H1 (cell line): ENCODE measurements around the gene SPSB1. TPM values are rescaled to one million over a fixed set of nuclear protein-coding genes. Genes with fewer than 3 reads are reported as not detected.

ENCODE experiments used
- CTCF ChIA-PET: fragments of 300-600 bp; sonication (Branson Sonifier 250); formaldehyde crosslinking; loops from one replicate; lab custom pipeline; 2021; ENCODE audit not compliant: partially characterized antibody; lab: Charles Lee
- POLR2A ChIA-PET: fragments of 300-600 bp; sonication (Branson Sonifier 250); formaldehyde crosslinking; loops from one replicate; lab custom pipeline; 2021; ENCODE audit warnings: inconsistent platforms; ENCODE audit not compliant: partially characterized antibody; lab: Charles Lee
- DNase-seq, 2 experiments: peaks; one replicate each; pipeline versions ENCODE4 v3.0.0 to v3.0.0-alpha.2; 2010 to 2022; ENCODE audit warnings: low spot score in 2 of 2, low read depth in 1 of 2, mixed read lengths in 1 of 2
- FAIRE-seq: peaks from 2 replicates; lab custom pipeline; 2011; peaks lifted over from hg19 to GRCh38; lab: Jason Lieb, UNC
- H2AFZ ChIP-seq: 2 replicates; pipeline ENCODE4 v1.8.1; 2012; ENCODE audit warnings: low read length, inconsistent platforms
- H2AK5ac ChIP-seq: 2 replicates; pipeline ENCODE4 v1.6.1; 2013; ENCODE audit warnings: low read depth, low read length
- H2BK120ac ChIP-seq: replicated peaks from 2 replicates; pipeline ENCODE3; 2013; ENCODE audit warnings: low read depth, low read length, inconsistent platforms
- H2BK12ac ChIP-seq: 2 replicates; pipeline ENCODE4 v1.6.1; 2013; ENCODE audit warnings: low read depth, low read length
- H2BK15ac ChIP-seq: 2 replicates; pipeline ENCODE4 v1.6.1; 2013; ENCODE audit warnings: low read length
- H2BK20ac ChIP-seq: 2 replicates; pipeline ENCODE4 v1.6.1; 2013; ENCODE audit warnings: low read length
- H2BK5ac ChIP-seq: 2 replicates; pipeline ENCODE4 v1.6.1; 2013; ENCODE audit warnings: low read depth, low read length
- H3K14ac ChIP-seq: 2 replicates; pipeline ENCODE4 v1.6.1; 2013; ENCODE audit warnings: inconsistent platforms; ENCODE audit not compliant: insufficient read length
- H3K18ac ChIP-seq: 2 replicates; pipeline ENCODE4 v1.6.1; 2013; ENCODE audit warnings: low read length; ENCODE audit errors: extremely low read depth
- H3K23ac ChIP-seq: 2 replicates; pipeline ENCODE4 v1.6.1; 2013; ENCODE audit warnings: inconsistent platforms; ENCODE audit not compliant: insufficient read length
- H3K23me2 ChIP-seq: 2 replicates; pipeline ENCODE4 v1.6.1; 2013; ENCODE audit warnings: low read depth, low read length
- H3K27ac ChIP-seq: 2 replicates; pipeline ENCODE4 v1.6.1; 2011; ENCODE audit warnings: low read depth, low read length, inconsistent platforms
- H3K27me3 ChIP-seq, 4 experiments: replicated peaks in 1 of 4; 1 replicate in 1 of 4; 2 replicates in 3 of 4; pipeline versions ENCODE4 v1.6.1 to v1.8.1; 2011 to 2013; ENCODE audit warnings: low read length in 3 of 4, mild to moderate bottlenecking in 3 of 4, inconsistent platforms in 2 of 4, mixed read lengths in 2 of 4, moderate library complexity in 1 of 4; ENCODE audit not compliant: control insufficient read depth in 3 of 4, insufficient read depth in 3 of 4; ENCODE audit errors: extremely low read depth in 1 of 4
- H3K36me3 ChIP-seq, 4 experiments: 2 replicates each; pipeline versions ENCODE4 v1.6.1 to v1.8.1; 2011 to 2013; ENCODE audit warnings: mild to moderate bottlenecking in 4 of 4, low read length in 3 of 4, moderate library complexity in 2 of 4, control low read depth in 1 of 4, inconsistent platforms in 1 of 4; ENCODE audit not compliant: insufficient read depth in 4 of 4, control insufficient read depth in 2 of 4
- H3K4ac ChIP-seq: replicated peaks from 2 replicates; pipeline ENCODE3; 2013; ENCODE audit warnings: low read length, low read depth, mixed read lengths, inconsistent platforms; ENCODE audit not compliant: insufficient read length
- H3K4me1 ChIP-seq, 4 experiments: replicated peaks in 1 of 4; 1 replicate in 1 of 4; 2 replicates in 3 of 4; pipeline versions ENCODE4 v1.6.1 to v1.8.1; 2011 to 2013; ENCODE audit warnings: low read length in 3 of 4, inconsistent platforms in 2 of 4, mixed read lengths in 1 of 4; ENCODE audit not compliant: insufficient read depth in 4 of 4, control insufficient read depth in 3 of 4
- H3K4me2 ChIP-seq, 2 experiments: 2 replicates each; pipeline versions ENCODE4 v1.6.1 to v1.8.1; 2011 to 2013; ENCODE audit warnings: low read depth in 2 of 2, low read length in 2 of 2, control low read depth in 1 of 2, inconsistent platforms in 1 of 2, mild to moderate bottlenecking in 1 of 2; ENCODE audit not compliant: insufficient read depth in 1 of 2
- H3K4me3 ChIP-seq, 4 experiments: fragments of 200-600, 300-600 bp in 1 of 4; sonication (generic), shearing (Covaris generic), sonication (Bioruptor Twin) in 1 of 4; 2 replicates each; pipeline versions ENCODE4 v1.5.1 to v1.8.1; 2011 to 2016; ENCODE audit warnings: low read length in 4 of 4, low read depth in 3 of 4, control low read depth in 2 of 4, inconsistent platforms in 2 of 4, mild to moderate bottlenecking in 2 of 4, mixed read lengths in 1 of 4, moderate library complexity in 1 of 4; ENCODE audit not compliant: insufficient read depth in 2 of 4; ENCODE audit errors: extremely low read depth in 1 of 4
- H3K56ac ChIP-seq: replicated peaks from 2 replicates; pipeline ENCODE3; 2013; ENCODE audit warnings: low read depth, mild to moderate bottlenecking, mixed read lengths, low read length, inconsistent platforms; ENCODE audit not compliant: insufficient read length
- H3K79me1 ChIP-seq: 2 replicates; pipeline ENCODE4 v1.6.1; 2013; ENCODE audit warnings: low read depth, low read length, control low read depth
- H3K79me2 ChIP-seq, 2 experiments: 2 replicates each; pipeline versions ENCODE4 v1.6.1 to v1.8.1; 2012 to 2013; ENCODE audit warnings: low read length in 2 of 2, mild to moderate bottlenecking in 2 of 2, inconsistent platforms in 1 of 2; ENCODE audit not compliant: insufficient read depth in 2 of 2, control insufficient read depth in 1 of 2
- H3K9ac ChIP-seq, 4 experiments: replicated peaks in 1 of 4; 1 replicate in 1 of 4; 2 replicates in 3 of 4; pipeline versions ENCODE4 v1.6.1 to v1.8.1; 2011 to 2013; ENCODE audit warnings: low read depth in 3 of 4, low read length in 3 of 4, control low read depth in 2 of 4, mild to moderate bottlenecking in 2 of 4, moderate library complexity in 2 of 4, inconsistent platforms in 1 of 4; ENCODE audit errors: extremely low read depth in 1 of 4
- H3K9me3 ChIP-seq, 2 experiments: 2 replicates each; pipeline versions ENCODE4 v1.6.1 to v1.8.1; 2012 to 2013; ENCODE audit warnings: mild to moderate bottlenecking in 2 of 2, moderate library complexity in 2 of 2, control low read depth in 1 of 2, inconsistent platforms in 1 of 2, low read depth in 1 of 2, low read length in 1 of 2, mixed read lengths in 1 of 2; ENCODE audit not compliant: insufficient read depth in 2 of 2
- H4K20me1 ChIP-seq, 2 experiments: replicated peaks in 1 of 2; 2 replicates each; pipeline versions ENCODE3 to v1.8.1; 2011 to 2013; ENCODE audit warnings: inconsistent platforms in 2 of 2, low read length in 2 of 2, mild to moderate bottlenecking in 1 of 2; ENCODE audit not compliant: insufficient read depth in 2 of 2, control insufficient read depth in 1 of 2
- H4K5ac ChIP-seq: 2 replicates; pipeline ENCODE4 v1.6.1; 2013; ENCODE audit warnings: low read length, low read depth, mixed read lengths, inconsistent platforms; ENCODE audit not compliant: insufficient read length
- H4K8ac ChIP-seq: 2 replicates; pipeline ENCODE4 v1.8.0; 2013; ENCODE audit warnings: mild to moderate bottlenecking, moderate library complexity, low read length, inconsistent platforms; ENCODE audit not compliant: insufficient read depth; ENCODE audit errors: extremely low read depth
- H4K91ac ChIP-seq: replicated peaks from 2 replicates; pipeline ENCODE3; 2013; ENCODE audit warnings: low read length, mixed read lengths, inconsistent platforms; ENCODE audit not compliant: insufficient read length
- BACH1 ChIP-seq: IDR thresholded peaks from 2 replicates; pipeline ENCODE4 v1.6.1; 2012; ENCODE audit warnings: low read length, improper control_type of control experiment
- E2F6 ChIP-seq: IDR thresholded peaks from 2 replicates; pipeline ENCODE4 v1.6.1; 2012; ENCODE audit warnings: inconsistent platforms
- KDM1A ChIP-seq: fragments of 200-600, 300-600 bp; sonication (generic); IDR thresholded peaks from 2 replicates; pipeline ENCODE4 v1.7.1; 2016; ENCODE audit warnings: mild to moderate bottlenecking, low read length, borderline replicate concordance
- NRF1 ChIP-seq: IDR thresholded peaks from 2 replicates; pipeline ENCODE4 v1.6.1; 2011; ENCODE audit warnings: mild to moderate bottlenecking, low read depth, low read length, improper control_type of control experiment
- SIX5 ChIP-seq: IDR thresholded peaks from 2 replicates; pipeline ENCODE4 v1.6.1; 2011; ENCODE audit warnings: mild to moderate bottlenecking, low read depth, low read length
- SP2 ChIP-seq: IDR thresholded peaks from 2 replicates; pipeline ENCODE4 v1.6.1; 2012; ENCODE audit warnings: mild to moderate bottlenecking, low read length, inconsistent platforms
- SP4 ChIP-seq: IDR thresholded peaks from 2 replicates; pipeline ENCODE4 v1.6.1; 2012; ENCODE audit warnings: low read length, inconsistent platforms
- SRF ChIP-seq: IDR thresholded peaks from 2 replicates; pipeline ENCODE4 v1.6.1; 2011; ENCODE audit warnings: mild to moderate bottlenecking, low read depth, low read length, moderate library complexity
- WGBS, 2 experiments: shearing (Covaris generic) in 1 of 2; methylation state at CpG; one replicate each; pipeline versions ENCODE4 v1.1.6 to v1.1.7; 2013 to 2015; ENCODE audit warnings: low lambda C conversion rate in 2 of 2, mixed read lengths in 2 of 2, inconsistent platforms in 1 of 2, low coverage in 1 of 2, missing lambda C conversion rate in 1 of 2; ENCODE audit not compliant: insufficient replicate concordance in 2 of 2, insufficient coverage in 1 of 2, insufficient read length in 1 of 2; ENCODE audit errors: extremely low coverage in 1 of 2, missing lambda C conversion rate in 1 of 2; 5-methylcytosine and 5-hydroxymethylcytosine counted together
- long read RNA-seq, 2 experiments: library from RNA in 1 of 2; library from capped mRNA in 1 of 2; stranded (forward); transcript quantifications; one replicate each; pipeline ENCODE4 v2.0.0, GENCODE V29; 2021; ENCODE audit warnings: inconsistent platforms in 1 of 2
- polyA minus RNA-seq, 3 experiments: library from RNA; depleted of rRNA, polyadenylated mRNA; stranded (reverse); fragments of >200 nt; gene quantifications; 1 replicate in 2 of 3; 2 replicates in 1 of 3; pipeline ENCODE4 v1.2.3, GENCODE V29; 2011
- polyA plus RNA-seq, 7 experiments: library from polyadenylated mRNA; depleted of rRNA in 3 of 7; stranded (reverse) in 5 of 7; unstranded in 2 of 7; fragments of >200 nt in 5 of 7; fragments of 200-250 nt in 2 of 7; gene quantifications; 1 replicate in 5 of 7; 2 replicates in 1 of 7; 4 replicates in 1 of 7; pipeline versions ENCODE4 v1.2.1 to v1.2.3, GENCODE V29; 2011 to 2013; ENCODE audit warnings: missing spikeins in 2 of 7, mixed read lengths in 2 of 7
- total RNA-seq: library from RNA; stranded (reverse); fragmentation: NEBNext Ultra II Directional; extraction: Animal tissue kit (Norgen Biotek cat#: 25700); gene quantifications from 2 replicates; pipeline ENCODE4 v1.2.1, GENCODE V29; 2021

The SPSB1 gene
- total RNA-seq (4.0 and 5.3 TPM in 2 replicates), polyA plus RNA-seq (2011; rRNA removed) (6.4 and 8.2 TPM in 2 replicates), polyA minus RNA-seq (2011; rRNA and poly(A)+ RNA removed) (5.3 and 7.5 TPM in 2 replicates)
- polyA plus RNA-seq (2011; cell fraction: cytosol; rRNA removed) = 5.0 TPM
- 5.0 TPM for polyA plus RNA-seq (2011; cell fraction: nucleus; rRNA removed)
- 3.3 to 5.5 TPM (median 4.1 TPM) in 4 replicates for polyA plus RNA-seq (2012, experiment 1 of 2)
- polyA plus RNA-seq (2012, experiment 2 of 2) = 4.3 TPM
- 2.6 TPM for polyA plus RNA-seq (2013, experiment 1 of 2)
- polyA plus RNA-seq (2013, experiment 2 of 2) = 2.9 TPM
- polyA minus RNA-seq (2011; cell fraction: cytosol; rRNA and poly(A)+ RNA removed) = 4.0 TPM
- polyA minus RNA-seq (2011; cell fraction: nucleus; rRNA and poly(A)+ RNA removed) = 2.9 TPM
- long read RNA-seq, experiment 1, partial matches to known transcripts = 0 of 3 reads
- long read RNA-seq, experiment 1, other reads (novel, unspliced or antisense) = 1 of 3 reads
- long read RNA-seq, experiment 2 = 0 reads

DNA sequence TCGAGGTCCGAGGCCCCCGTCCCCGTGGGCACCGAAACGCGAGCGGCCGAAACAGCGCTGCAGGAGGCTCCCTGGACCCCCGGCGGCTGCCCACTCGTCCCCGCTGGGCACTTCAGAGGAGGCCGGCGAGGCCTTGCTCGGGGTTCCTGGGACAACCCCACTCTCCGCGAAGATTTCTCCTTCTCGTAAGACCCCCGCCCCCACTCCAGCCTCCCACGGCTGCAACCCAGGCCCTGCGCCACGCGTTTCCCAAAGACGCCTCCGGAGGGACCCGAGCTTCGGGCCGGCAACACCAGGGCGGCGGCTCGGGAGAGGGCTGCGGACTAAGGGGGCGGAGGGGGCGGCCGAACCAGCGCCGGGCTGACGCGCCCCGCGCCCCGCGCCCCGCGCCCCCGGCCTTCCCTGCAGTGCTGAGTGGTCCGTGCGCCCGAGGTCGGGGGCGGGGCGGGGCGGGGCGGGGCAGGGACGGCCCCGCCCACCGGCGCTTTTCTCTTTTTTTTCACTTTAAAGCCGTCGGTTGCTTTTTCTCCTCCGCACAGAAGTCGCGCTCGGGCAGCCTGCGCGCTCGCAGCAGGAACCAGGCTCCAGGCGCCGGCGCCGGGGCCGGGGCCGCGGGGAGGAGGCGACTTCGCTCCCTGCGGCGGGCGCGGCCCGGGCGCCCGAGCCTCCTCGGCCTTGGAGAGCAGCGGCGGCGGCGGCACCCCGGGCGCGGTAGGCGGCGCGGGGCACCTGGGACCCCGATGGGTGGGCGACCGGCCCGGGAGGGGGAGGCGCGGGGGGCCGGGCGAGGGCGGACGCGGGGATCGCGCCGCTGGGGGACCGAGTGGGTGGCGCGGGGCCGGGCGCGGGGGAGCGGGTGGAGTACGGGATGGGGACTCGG lies at the start of gene SPSB1:
Gene SPSB1 (plus strand): TSS at position 534 of the 880 bp plus-strand sequence. CDS start 62,998 bp downstream, outside the sequence.
- Histone ChIP-seq H3K9ac (peak within 1 kb of the TSS in 2 of 4 experiments; percentile 8 to 70; a peak in 5 of 7 replicates), H2BK5ac (peak within 1 kb of the TSS; percentile 60; the same call in 1 of the 2 replicates), H3K4ac (no peak within 1 kb of the TSS), H3K23me2 (peaks cover 11% of the 10 kb centered on the region), H3K56ac (no peak within 1 kb of the TSS), H3K27me3 (peaks cover 0 to 21% (median 16%) of the 10 kb centered on the region in 4 experiments; a peak in 6 of 7 replicates), H3K4me1 (peaks cover 0 to 10% (median 5%) of the 10 kb centered on the region in 4 experiments; a peak in 4 of 7 replicates), H3K14ac (no peak within 1 kb of the TSS), H2AFZ (peak within 1 kb of the TSS; percentile 15; the same call in 1 of the 2 replicates), H2BK12ac (peak within 1 kb of the TSS; percentile 90; the same call in 1 of the 2 replicates), H3K9me3 (peaks cover 4 to 6% of the 10 kb centered on the region in 2 experiments; a peak in 3 of 4 replicates), H3K4me3 (peak within 1 kb of the TSS; percentile 61 to 80 (median 66)), H3K27ac (no peak within 1 kb of the TSS), H4K20me1 (peaks cover 0 to 19% of the 10 kb centered on the region in 2 experiments), H3K36me3 (no peaks in the 10 kb centered on the region), H3K79me2 (no peaks in the 10 kb centered on the region; a peak in 2 of 4 replicates), H3K79me1 (peaks cover 9% of the 10 kb centered on the region; the same call in 1 of the 2 replicates), H4K91ac (no peak within 1 kb of the TSS), H4K8ac (peak within 1 kb of the TSS; percentile 57; the same call in 1 of the 2 replicates), H3K4me2 (peak within 1 kb of the TSS; percentile 91 to 99), H2AK5ac (peak within 1 kb of the TSS; percentile 99), H4K5ac (no peak within 1 kb of the TSS), H2BK120ac (no peak within 1 kb of the TSS), H3K23ac (no peak within 1 kb of the TSS), H3K18ac (peak within 1 kb of the TSS; percentile 6), H2BK15ac (peak within 1 kb of the TSS; percentile 99; the same call in 1 of the 2 replicates), H2BK20ac (peak within 1 kb of the TSS; percentile 82; the same call in 1 of the 2 replicates)
- 5% methylated on average over 37 of the region's 119 CpGs; no CpG with 5 or more reads in 1 of the 2 experiments for WGBS, 2 experiments
- peak in 1 of 2 experiments; percentile 66 for DNase-seq
- ChIA-PET POLR2A (interaction anchor here (0.9 to 1.3 kb wide), 3 partner anchors 10 to 95 kb away, joined by 3 to 4 read pairs (median 3); no protein-coding TSS in a partner anchor), CTCF (interaction anchor here (0.6 to 6.2 kb wide), 12 partner anchors 9 to 395 kb away, joined by 3 to 98 read pairs (median 3); no protein-coding TSS in a partner anchor)
- FAIRE-seq = no peak
- TF ChIP-seq SIX5 (no peak), SP4 (no peak), NRF1 (no peak), E2F6 (no peak), SRF (no peak), SP2 (no peak), BACH1 (no peak), KDM1A (no peak)
